Sigmoid colon (tissue), 7 donors: ENCODE results near the gene SMAD5. TPM values are rescaled to one million over a fixed set of nuclear protein-coding genes. Genes with fewer than 3 reads are reported as not detected.

Source experiments
- DNase-seq: peaks from one replicate; pipeline ENCODE4 v3.0.0-alpha.2; 2019
- H3K27ac ChIP-seq, 4 donors: fragments of 200-600 bp; sonication (generic); one replicate each; pipeline ENCODE4 v1.5.1; 2016 to 2019; ENCODE audit warnings: mild to moderate bottlenecking in 1 of 4
- H3K27me3 ChIP-seq, 3 donors: fragments of 200-600 bp; sonication (generic); one replicate each; pipeline ENCODE4 v1.5.1; 2019; ENCODE audit warnings: mild to moderate bottlenecking in 1 of 3
- H3K36me3 ChIP-seq, 4 donors: fragments of 200-600 bp; sonication (generic); one replicate each; pipeline ENCODE4 v1.5.1; 2016 to 2019
- H3K4me1 ChIP-seq, 4 donors: fragments of 200-600 bp; sonication (generic); one replicate each; pipeline ENCODE4 v1.5.1; 2017 to 2019
- H3K4me3 ChIP-seq, 4 donors: fragments of 200-600 bp; sonication (generic); one replicate each; pipeline ENCODE4 v1.5.1; 2017 to 2019; ENCODE audit warnings: mild to moderate bottlenecking in 2 of 4, moderate library complexity in 1 of 4
- H3K9me3 ChIP-seq, 4 donors: fragments of 200-600 bp in 3 of 4; sonication (generic) in 3 of 4; one replicate each; pipeline versions ENCODE4 v1.5.1 to v1.6.1; 2013 to 2019
- CTCF ChIP-seq, 4 experiments: fragments of 450-650 bp in 3 of 4; fragments of 200-600 bp in 1 of 4; IDR thresholded peaks; one replicate each; pipeline ENCODE4 v1.5.1; 2016 to 2019; ENCODE audit warnings: antibody characterized with exemption in 4 of 4, mild to moderate bottlenecking in 3 of 4, moderate library complexity in 2 of 4
- EP300 ChIP-seq, 4 donors: sonication (generic); formaldehyde crosslinking; IDR thresholded peaks; one replicate each; pipeline ENCODE4 v1.6.1; 2017; ENCODE audit warnings: antibody characterized with exemption in 4 of 4
- POLR2A ChIP-seq, 2 donors: fragments of 450-650 bp; IDR thresholded peaks; one replicate each; pipeline ENCODE4 v1.6.1; 2016; ENCODE audit warnings: antibody characterized with exemption in 2 of 2, mild to moderate bottlenecking in 2 of 2, moderate library complexity in 2 of 2
- POLR2AphosphoS5 ChIP-seq, 4 donors: sonication (generic); formaldehyde crosslinking; IDR thresholded peaks; one replicate each; pipeline ENCODE4 v1.6.1; 2017; ENCODE audit warnings: antibody characterized with exemption in 4 of 4
- WGBS, 2 donors: extraction: QIAGEN DNeasy Blood & Tissue Kit; methylation state at CpG; one replicate each; pipeline ENCODE4 v1.1.7; 2013; 5-methylcytosine and 5-hydroxymethylcytosine counted together
- intact Hi-C: fragments of 100-400 bp; cut with DNase I; formaldehyde crosslinking; loops from one replicate; pipeline ENCODE4 v1.15.1; 2023
- polyA plus RNA-seq, 3 donors: library from polyadenylated mRNA; stranded (reverse); fragments of 200-250 nt; gene quantifications; one replicate each; pipeline ENCODE4 v1.2.3, GENCODE V29; 2013
- total RNA-seq, 4 donors: library from RNA; depleted of rRNA; stranded (reverse); fragments of >200 nt; gene quantifications; one replicate each; pipeline ENCODE4 v1.1.0, GENCODE V29; 2016
- donor health status: healthy with polysubstance abuse.
- donor health status: Bipolar disorder and iron deficiency.
- donor health status: healthy.

SMAD5 gene
- total and polyA plus RNA-seq, 7 donors, result 4.9 to 85.0 (median 47.6) TPM

- H3K36me3 ChIP-seq, result peaks cover 0 to 33% (median 16%) of the 10 kb centered on the region in 4 donors
- no peaks in the 10 kb centered on the region for H3K9me3 ChIP-seq
- no peaks in the 10 kb centered on the region for H3K27me3 ChIP-seq
- intact Hi-C loops, result no loop called here
- no peak overlapping the region for H3K4me3 ChIP-seq
- TF ChIP-seq CTCF (IDR thresholded peaks at IDR 0.05) (no peak), POLR2AphosphoS5 (IDR thresholded peaks at IDR 0.05) (no peak), EP300 (IDR thresholded peaks at IDR 0.05) (no peak)
- H3K27ac ChIP-seq, result no peak overlapping the region
- 98% methylated on average over 2 of the region's 2 CpGs for WGBS, 2 donors
- H3K4me1 ChIP-seq, result peaks cover 0 to 39% (median 21%) of the 10 kb centered on the region in 4 donors
- DNase-seq, result no peak
These were observed 22.4 kb downstream of the SMAD5 start for GRCh38 chr5:136155078-136155477.

- WGBS, 2 donors, result 95 to 96% methylated on average over 1 of the region's 1 CpG
- Histone ChIP-seq H3K36me3 (peaks cover 0 to 33% (median 16%) of the 10 kb centered on the region in 4 donors), H3K4me1 (peaks cover 0 to 42% (median 24%) of the 10 kb centered on the region in 4 donors)
These were observed 23.1 kb downstream of the SMAD5 start for GRCh38 chr5:136155761-136156160.

GRCh38 chr5:136157514-136157913 is 24.9 kb downstream of the SMAD5 start:
- Histone ChIP-seq H3K27me3 (no peaks in the 10 kb centered on the region), H3K36me3 (peaks cover 0 to 42% (median 16%) of the 10 kb centered on the region in 4 donors), H3K4me1 (peaks cover 0 to 41% (median 24%) of the 10 kb centered on the region in 4 donors), H3K4me3 (no peak overlapping the region), H3K27ac (no peak overlapping the region), H3K9me3 (no peaks in the 10 kb centered on the region)
- 96 to 97% methylated on average over 5 of the region's 5 CpGs for WGBS, 2 donors
- TF ChIP-seq EP300 (IDR thresholded peaks at IDR 0.05) (no peak), POLR2AphosphoS5 (IDR thresholded peaks at IDR 0.05) (no peak), CTCF (IDR thresholded peaks at IDR 0.05) (no peak), POLR2A (IDR thresholded peaks at IDR 0.05) (no peak)
- DNase-seq, result no peak
- intact Hi-C loops, result no loop called here

More at GRCh38 chr5:136155761-136156160, 23.1 kb downstream of the SMAD5 start:
- H3K27me3 ChIP-seq, result no peaks in the 10 kb centered on the region
- H3K9me3 ChIP-seq, result no peaks in the 10 kb centered on the region
- TF ChIP-seq POLR2AphosphoS5 (IDR thresholded peaks at IDR 0.05), result no peak
- no peak for DNase-seq
- H3K4me3 ChIP-seq, result no peak overlapping the region
- intact Hi-C loops, result no loop called here
- no peak overlapping the region for H3K27ac ChIP-seq

GRCh38 chr5:136159457-136159856 is 26.8 kb downstream of the SMAD5 start:
- peaks cover 0 to 41% (median 24%) of the 10 kb centered on the region in 4 donors for H3K4me1 ChIP-seq
- no peak overlapping the region for H3K4me3 ChIP-seq
- peaks cover 0 to 45% (median 11%) of the 10 kb centered on the region in 4 donors for H3K36me3 ChIP-seq
- intact Hi-C loops, result no loop called here
- no peak overlapping the region for H3K27ac ChIP-seq
- TF ChIP-seq POLR2AphosphoS5 (IDR thresholded peaks at IDR 0.05) (no peak), CTCF (IDR thresholded peaks at IDR 0.05) (no peak), POLR2A (IDR thresholded peaks at IDR 0.05) (no peak), EP300 (IDR thresholded peaks at IDR 0.05) (no peak)
- DNase-seq, result no peak
- no peaks in the 10 kb centered on the region for H3K27me3 ChIP-seq
- no peaks in the 10 kb centered on the region for H3K9me3 ChIP-seq
- WGBS, 2 donors, result 69 to 77% methylated on average over 3 of the region's 3 CpGs

- Histone ChIP-seq H3K4me1 (peaks cover 0 to 36% (median 19%) of the 10 kb centered on the region in 4 donors), H3K27me3 (no peaks in the 10 kb centered on the region), H3K4me3 (no peak overlapping the region), H3K36me3 (peaks cover 0 to 27% (median 0%) of the 10 kb centered on the region in 4 donors), H3K27ac (no peak overlapping the region), H3K9me3 (no peaks in the 10 kb centered on the region)
- TF ChIP-seq POLR2AphosphoS5 (IDR thresholded peaks at IDR 0.05), result no peak
- no peak for TF ChIP-seq CTCF (IDR thresholded peaks at IDR 0.05)
- TF ChIP-seq POLR2A (IDR thresholded peaks at IDR 0.05), result no peak
- TF ChIP-seq EP300 (IDR thresholded peaks at IDR 0.05), result no peak
- 70 to 75% methylated on average over 4 of the region's 4 CpGs for WGBS, 2 donors
- intact Hi-C loops, result no loop called here
- DNase-seq, result no peak
These were observed 29.4 kb downstream of the SMAD5 start for GRCh38 chr5:136162008-136162407.
